Lower lobe of right lung (tissue), 2 donors: ENCODE results near the gene MMAB. TPM values are rescaled to one million over a fixed set of nuclear protein-coding genes. Genes with fewer than 3 reads are reported as not detected.

Experiments used
- ATAC-seq, 2 donors: fragments of 200-7000 bp; cut with Tn5 transposase; one replicate each; pipeline ENCODE4 v1.9.1; 2020 to 2022; ENCODE audit warnings: mild to moderate bottlenecking in 2 of 2, moderate library complexity in 2 of 2
- DNase-seq: peaks from one replicate; pipeline ENCODE4 v3.0.0-alpha.2; 2020
- H3K27ac ChIP-seq: fragments of 200-600 bp; one replicate; pipeline ENCODE4 v1.8.0; 2022
- H3K27me3 ChIP-seq: fragments of 200-600 bp; one replicate; pipeline ENCODE4 v1.8.0; 2022; ENCODE audit warnings: low read depth
- H3K36me3 ChIP-seq: fragments of 200-600 bp; one replicate; pipeline ENCODE4 v1.8.0; 2022; ENCODE audit warnings: mild to moderate bottlenecking
- H3K4me1 ChIP-seq: fragments of 200-600 bp; one replicate; pipeline ENCODE4 v1.8.0; 2022
- H3K4me3 ChIP-seq: fragments of 200-600 bp; one replicate; pipeline ENCODE4 v1.8.0; 2022; ENCODE audit warnings: mild to moderate bottlenecking
- H3K9me3 ChIP-seq: fragments of 200-600 bp; one replicate; pipeline ENCODE4 v1.8.0; 2022
- CTCF ChIP-seq: fragments of 200-600 bp; IDR thresholded peaks from one replicate; pipeline ENCODE4 v1.8.0; 2022; ENCODE audit warnings: antibody characterized with exemption, mild to moderate bottlenecking
- intact Hi-C: fragments of 100-400 bp; cut with DNase I; formaldehyde crosslinking; loops from one replicate; pipeline ENCODE4 v1.11.0; 2022
- total RNA-seq: library from RNA; stranded (reverse); fragmentation: NEBNext Ultra II Directional; extraction: Animal tissue kit (Norgen Biotek cat#: 25700); gene quantifications from one replicate; pipeline ENCODE4 v1.2.1, GENCODE V29; 2021
- donor health status: DM: no; HTN: yes; CAD: no; lungs with severe emphysema.

Gene MMAB
- total RNA-seq, 1 donor from 2014 or later, result 55.0 TPM

- no peak overlapping the region for H3K27ac ChIP-seq
- H3K36me3 ChIP-seq, result peaks cover 64% of the 10 kb centered on the region
- no peaks in the 10 kb centered on the region for H3K4me1 ChIP-seq
Observed at GRCh38 chr12:109534456-109534855, 38.8 kb downstream of the MMAB start.

GRCh38 chr12:109533487-109533740 lies 39.9 kb downstream of the MMAB start:
- ATAC-seq, result no peak
- Histone ChIP-seq H3K4me3 (no peak overlapping the region), H3K9me3 (no peaks in the 10 kb centered on the region), H3K36me3 (peaks cover 74% of the 10 kb centered on the region), H3K27ac (no peak overlapping the region), H3K27me3 (no peaks in the 10 kb centered on the region), H3K4me1 (no peaks in the 10 kb centered on the region)
- no peak for DNase-seq
- intact Hi-C loops, result no loop called here
- TF ChIP-seq CTCF, result no peak

More at GRCh38 chr12:109534456-109534855, 38.8 kb downstream of the MMAB start:
- ATAC-seq (peak in 1 of 2 donors; percentile 5), DNase-seq (no peak)
- intact Hi-C loops, result no loop called here
- Histone ChIP-seq H3K4me3 (no peak overlapping the region), H3K27me3 (no peaks in the 10 kb centered on the region), H3K9me3 (no peaks in the 10 kb centered on the region)
- TF ChIP-seq CTCF, result no peak

GRCh38 chr12:109532721-109533486 lies 40.4 kb downstream of the MMAB start:
- intact Hi-C loops, result no loop called here
- peaks cover 79% of the 10 kb centered on the region for H3K36me3 ChIP-seq
- no peak overlapping the region for H3K27ac ChIP-seq
- no peak overlapping the region for H3K4me3 ChIP-seq
- H3K27me3 ChIP-seq, result no peaks in the 10 kb centered on the region
- ATAC-seq (no peak), DNase-seq (no peak)
- TF ChIP-seq CTCF, result no peak
- no peaks in the 10 kb centered on the region for H3K9me3 ChIP-seq
- H3K4me1 ChIP-seq, result no peaks in the 10 kb centered on the region

- ATAC-seq (no peak), DNase-seq (peak; percentile 11)
- no peak for TF ChIP-seq CTCF
- no peaks in the 10 kb centered on the region for H3K4me1 ChIP-seq
- no peaks in the 10 kb centered on the region for H3K9me3 ChIP-seq
- no peaks in the 10 kb centered on the region for H3K27me3 ChIP-seq
- intact Hi-C loops, result no loop called here
- no peak overlapping the region for H3K4me3 ChIP-seq
- H3K27ac ChIP-seq, result no peak overlapping the region
- H3K36me3 ChIP-seq, result peaks cover 94% of the 10 kb centered on the region
Observed at GRCh38 chr12:109531411-109531810, 41.9 kb downstream of the MMAB start.

- ATAC-seq (no peak), DNase-seq (peak; percentile 10)
- Histone ChIP-seq H3K4me3 (no peak overlapping the region), H3K4me1 (no peaks in the 10 kb centered on the region), H3K27me3 (no peaks in the 10 kb centered on the region), H3K36me3 (peaks cover 98% of the 10 kb centered on the region), H3K27ac (no peak overlapping the region), H3K9me3 (no peaks in the 10 kb centered on the region)
- TF ChIP-seq CTCF, result no peak
- intact Hi-C loops, result loop anchor here (10.0 kb wide), 1 partner anchor 245 kb away; no protein-coding TSS in a partner anchor
Observed at GRCh38 chr12:109529691-109530640, 43.3 kb downstream of the MMAB start.
